HPDE6-E6E7 (cell line): ENCODE data around the gene PLAA.

Source experiments
- DNase-seq: peaks from one replicate; pipeline ENCODE4 v3.0.0; 2011; ENCODE audit warnings: missing footprints; ENCODE audit errors: extremely low spot score

PLAA gene

DNA sequence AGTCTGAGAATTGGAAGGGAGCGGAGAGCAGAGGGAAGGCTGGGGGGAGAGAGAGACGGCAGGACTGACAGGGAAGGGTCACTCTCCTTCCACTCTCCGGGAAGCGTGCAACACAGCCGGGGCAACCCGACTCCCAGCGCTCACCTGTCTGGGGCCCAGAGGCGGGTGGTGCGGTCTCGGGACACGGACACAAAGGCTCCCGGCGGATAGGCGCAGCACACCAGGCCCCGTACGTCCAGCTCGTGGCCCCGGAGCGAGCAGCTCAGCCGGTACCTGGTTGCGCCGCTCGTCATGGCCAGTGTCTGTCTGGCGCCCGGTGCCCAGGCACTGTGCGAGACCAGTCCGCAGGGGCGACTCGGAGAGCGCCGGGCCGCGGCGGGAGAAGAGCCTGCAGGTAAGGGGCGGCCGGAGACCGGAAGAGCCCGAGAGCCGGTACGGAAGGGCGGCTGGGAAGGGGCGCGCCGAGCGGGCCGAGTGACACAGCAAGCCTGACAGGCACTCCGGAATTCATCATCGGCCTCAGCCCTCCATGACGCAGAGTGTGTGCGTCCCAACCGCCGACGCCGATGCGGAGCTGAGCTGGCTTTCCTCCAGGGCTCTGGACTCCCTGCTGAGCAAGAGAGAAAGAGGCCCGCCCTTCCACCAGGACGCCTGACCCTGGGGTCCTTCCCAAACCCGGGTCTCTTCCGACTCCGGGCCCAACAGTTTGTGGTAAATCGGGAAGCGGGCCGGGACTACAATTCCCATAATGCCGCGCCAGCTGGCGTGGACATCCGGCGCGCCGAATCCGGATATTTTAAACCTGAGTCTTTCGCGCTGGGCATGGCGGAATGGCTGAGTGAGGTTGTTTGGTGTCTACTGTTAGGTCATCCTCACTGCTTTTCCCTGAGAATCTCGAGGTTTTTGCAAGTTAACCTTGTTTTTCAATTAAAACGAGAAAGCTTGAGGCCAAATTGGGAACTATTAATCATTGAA lies at the start of gene PLAA:
TSS of gene PLAA (minus strand) at position 490 of the 975 bp plus-strand sequence. CDS start at position 293, 197 bp downstream.
- peak; percentile 92 for DNase-seq

DNA sequence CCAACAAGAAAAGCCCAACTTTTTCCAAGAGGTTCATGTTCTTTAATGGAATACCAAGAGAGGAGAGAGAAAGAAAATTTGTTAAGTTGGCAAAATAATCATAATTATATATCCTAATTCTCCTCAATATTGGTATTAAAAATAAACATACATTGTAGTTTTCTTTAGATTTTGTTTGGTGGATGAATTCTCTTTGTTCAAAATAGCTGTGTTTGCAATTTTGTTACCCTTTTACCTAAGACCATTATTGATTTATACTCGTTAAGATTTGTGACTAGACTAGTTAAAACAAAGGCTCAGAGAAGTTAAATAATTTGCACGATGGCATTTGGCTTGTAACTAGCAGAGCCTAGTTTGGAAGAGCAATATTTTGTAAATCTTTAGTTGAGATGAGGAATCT lies 48.8 kb upstream of the PLAA start:
- no peak for DNase-seq

DNA sequence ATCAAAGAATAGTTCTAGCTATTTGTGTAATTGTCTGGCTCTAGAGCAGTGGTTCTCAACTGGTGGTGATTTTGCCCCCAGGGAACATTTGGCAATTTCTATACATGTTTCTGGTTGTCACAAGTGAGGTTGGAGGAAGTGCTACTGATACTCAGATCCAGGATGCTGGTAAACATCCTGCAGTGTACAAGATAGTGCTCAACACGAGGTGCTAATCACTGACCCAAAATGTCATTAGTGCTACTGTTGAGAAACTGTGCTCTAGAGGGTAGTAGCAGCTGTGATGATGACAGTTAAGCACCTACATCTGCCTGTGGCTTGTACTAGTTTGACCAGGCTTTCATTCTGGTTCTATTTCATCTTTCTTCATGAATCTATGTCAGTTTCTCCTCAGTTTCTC lies 36.3 kb upstream of the PLAA start:
- DNase-seq: no peak

DNA sequence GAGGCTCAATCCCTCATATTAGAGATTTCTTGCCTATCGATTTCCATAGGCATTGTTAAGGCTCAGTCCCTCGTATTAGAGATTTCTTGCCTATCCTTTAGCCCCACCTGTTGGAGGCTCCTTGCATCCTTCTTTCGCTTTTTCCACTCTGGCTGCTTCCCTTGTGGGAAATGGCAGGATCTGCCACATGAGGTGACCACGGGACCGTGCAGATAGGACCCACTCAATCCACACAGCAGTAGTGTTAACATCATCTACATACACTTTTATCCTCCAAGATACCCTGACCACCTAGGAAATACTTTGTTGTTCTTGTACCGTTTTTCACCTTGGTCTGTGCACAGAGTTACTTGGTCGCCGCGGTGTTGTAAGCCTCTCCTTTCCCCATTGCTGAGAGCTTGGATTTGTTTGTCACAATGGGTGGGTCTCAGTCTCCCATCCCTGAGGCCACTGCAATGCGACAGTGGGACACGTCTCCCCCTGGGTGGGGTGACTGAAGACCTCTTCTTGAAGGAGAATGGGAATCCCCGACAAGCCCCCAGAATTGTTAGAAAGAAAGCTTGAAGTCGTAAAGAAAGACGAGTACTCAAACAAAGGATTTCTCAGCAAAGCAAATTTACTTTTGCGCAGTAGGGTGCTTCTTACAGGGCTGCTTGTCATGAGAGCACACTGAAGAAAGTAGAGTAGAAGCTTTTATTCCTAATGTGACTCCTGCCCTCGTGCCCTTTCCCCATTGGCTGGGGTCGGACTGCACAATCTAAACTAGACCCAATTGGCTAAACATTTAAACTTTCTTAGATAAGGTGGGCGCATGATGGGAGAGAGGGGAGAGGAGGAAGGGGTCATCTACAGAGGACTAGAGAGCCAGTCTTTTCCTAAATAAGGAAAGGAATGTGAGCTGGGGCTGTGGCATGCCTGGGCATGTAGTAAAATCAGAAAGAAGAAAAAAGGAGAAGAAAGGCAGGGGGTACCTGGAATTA lies 29.0 kb upstream of the PLAA start:
- DNase-seq: peak; percentile 25

DNA sequence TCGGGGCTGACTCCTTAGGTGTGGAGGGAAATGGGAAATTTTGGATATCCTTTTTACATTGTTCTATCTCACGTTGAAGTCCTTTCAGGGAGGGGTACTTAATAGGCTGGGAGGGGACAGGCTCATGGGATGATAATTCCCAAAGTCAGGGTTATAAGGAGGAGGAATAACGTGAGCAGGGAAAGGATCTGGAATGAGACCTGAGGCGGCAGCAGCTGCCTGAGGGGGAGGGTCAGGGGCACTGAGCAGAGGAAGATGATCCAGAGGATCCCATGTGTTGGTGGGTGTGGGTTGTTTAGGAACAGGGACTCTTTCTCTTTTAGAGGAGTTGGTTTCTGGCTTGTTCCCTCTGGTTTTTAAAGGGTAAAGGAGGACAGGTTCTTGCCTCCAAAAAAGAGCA lies 27.9 kb upstream of the PLAA start:
- DNase-seq: no peak

DNA sequence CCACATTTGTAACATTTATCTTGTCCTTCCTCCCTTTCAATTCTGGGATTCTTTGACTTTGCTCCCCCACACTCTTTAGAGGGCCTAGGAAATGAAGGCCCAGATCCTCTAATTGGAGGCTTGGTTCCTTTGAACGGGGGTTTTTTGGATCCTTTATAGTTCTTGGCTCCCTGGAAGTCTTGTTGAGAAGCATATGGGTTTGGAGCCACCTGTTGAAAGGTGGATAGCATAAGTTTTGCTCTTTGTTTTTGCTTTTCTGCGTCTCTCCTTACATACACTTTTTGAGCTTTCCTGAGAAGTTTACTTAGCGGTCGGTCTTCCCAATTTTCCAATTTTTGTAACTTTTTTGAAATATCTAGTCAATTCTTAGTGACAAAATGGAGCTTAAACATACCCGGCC lies 26.9 kb upstream of the PLAA start:
- no peak for DNase-seq

DNA sequence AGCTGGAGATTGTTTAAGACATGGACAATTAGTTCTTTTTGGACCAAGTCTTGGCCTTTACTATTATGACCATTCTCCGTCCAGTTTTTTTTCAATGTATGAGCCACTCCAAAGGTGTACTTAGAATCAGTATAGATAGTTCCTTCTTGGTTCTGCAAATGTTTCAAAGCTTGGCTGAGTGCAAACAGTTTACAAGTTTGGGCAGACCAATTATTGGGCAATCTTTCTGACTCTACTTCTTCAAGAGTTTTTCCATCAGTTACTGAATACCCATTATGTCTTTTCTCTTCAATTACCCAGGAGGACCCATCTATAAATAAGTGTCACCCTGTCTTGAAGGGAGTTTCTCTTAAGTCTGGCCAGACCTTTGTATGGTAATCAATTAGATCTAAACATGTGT lies 24.7 kb upstream of the PLAA start:
- DNase-seq: no peak

DNA sequence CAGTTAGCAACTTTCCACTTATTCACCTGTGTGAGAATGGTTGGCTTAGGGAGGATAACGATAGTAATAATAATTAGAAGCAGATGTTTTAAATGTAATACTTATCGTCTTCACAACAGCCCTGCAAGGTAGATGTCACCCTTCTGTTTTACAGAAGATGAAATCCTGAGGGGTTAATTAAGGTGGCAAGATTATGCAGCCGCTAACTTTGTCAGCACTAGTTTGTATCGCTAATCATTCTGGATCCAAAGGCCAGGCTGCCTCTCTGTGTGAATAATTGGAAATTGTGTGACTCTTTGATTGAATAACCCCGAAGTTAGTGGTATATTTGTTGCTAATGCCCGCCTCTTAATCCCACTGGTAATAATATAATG lies 9.8 kb upstream of the PLAA start:
- no peak for DNase-seq

DNA sequence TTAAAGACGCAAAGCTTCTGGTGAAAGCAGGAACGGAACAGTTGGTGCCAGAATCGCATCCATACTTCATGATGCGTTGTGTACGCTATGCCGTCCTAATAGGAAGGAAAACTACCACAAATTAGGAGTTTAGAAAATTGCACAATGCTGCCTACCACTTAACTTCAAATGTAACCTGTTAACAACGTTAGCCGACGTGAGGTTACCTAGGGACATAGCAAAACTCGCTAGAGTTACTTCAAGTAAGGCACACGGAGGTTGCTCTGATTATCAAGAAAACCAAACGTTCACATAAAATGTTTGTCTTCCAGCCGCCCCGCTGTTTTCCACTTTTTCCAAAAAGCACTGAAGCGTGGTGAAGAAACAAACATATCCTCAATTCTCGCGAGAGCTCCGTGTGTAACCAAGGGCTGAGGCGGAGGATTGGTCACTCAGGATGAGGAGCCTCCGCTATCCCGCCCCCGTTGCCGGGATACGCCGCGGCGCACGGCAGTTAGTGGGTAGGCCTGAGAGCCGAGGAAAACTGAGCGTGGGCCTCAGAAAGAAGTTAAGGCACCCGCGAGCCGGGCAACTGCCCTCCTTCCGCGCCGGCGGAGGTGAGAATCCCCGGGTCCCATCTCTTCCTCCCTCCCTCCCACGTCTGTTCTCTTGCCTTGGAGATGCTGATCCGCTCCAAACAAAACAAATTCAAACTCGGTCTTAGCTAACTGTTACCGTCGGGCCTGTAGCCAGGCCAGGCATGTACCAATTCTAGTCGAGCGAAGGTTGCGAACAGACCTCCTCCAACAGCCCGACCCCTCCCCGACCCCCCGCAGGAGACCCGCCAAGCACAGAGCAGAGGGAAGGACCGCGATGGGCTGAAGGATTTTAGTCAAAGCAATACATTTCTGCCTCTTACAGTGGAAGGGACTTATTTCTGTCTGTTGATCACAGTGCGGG lies 9.1 kb upstream of the PLAA start, which contains the start of gene IFT74:
TSS of gene IFT74 (plus strand) at position 492 of the 939 bp plus-strand sequence. CDS start 5,556 bp downstream, outside the sequence.
- DNase-seq: peak; percentile 99

DNA sequence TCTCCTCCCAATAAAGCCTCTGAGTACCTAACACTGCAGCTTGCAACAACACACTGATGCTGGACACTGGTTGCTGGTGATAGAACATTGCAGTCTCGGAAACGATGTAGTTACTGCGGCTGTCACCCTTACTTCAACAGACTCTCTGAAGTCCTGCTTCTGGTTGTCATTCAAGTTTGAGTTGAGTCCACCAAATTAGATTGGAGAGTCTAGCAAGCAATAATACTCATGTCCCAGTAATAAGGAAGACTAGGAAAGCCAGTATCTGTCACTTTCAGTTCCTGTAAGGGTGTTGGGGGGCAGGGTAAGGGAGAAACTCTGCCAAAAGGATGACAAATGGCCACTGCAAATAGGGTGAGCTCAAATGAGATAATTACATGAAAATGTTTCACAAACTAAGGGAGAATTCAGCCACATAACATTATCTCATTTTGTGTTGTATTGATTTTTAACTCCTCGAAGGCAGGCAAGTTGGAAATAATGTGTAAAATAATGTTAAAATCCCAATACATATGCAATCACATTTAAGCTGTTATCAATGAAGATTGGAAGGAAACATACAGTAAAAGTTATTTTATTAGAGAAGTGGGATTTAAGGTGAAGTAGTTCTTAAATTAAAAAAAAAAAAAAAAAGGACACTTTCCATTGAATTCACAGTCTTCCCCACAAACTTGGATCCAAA lies 8.3 kb upstream of the PLAA start:
- DNase-seq: no peak

DNA sequence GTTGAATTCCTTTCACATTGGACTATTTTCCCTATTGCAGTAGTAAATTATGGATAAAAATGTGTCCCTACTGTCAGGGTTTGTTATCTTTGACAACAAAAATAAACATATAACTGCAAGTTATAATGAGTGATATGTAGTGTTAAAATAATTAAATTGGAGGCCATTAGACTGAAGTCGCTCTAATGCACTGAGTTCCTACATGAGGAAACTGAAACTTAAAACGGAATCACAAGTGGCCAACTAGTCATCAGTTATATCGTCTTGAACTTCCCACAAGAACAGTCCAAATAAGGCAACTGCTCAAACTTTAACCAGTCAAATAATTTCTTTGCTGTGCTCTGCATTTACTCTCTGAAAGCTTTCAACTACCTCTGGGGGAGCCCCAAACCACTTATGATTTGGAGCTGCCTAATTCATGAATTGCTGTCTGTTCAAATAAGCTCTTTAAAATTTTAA lies 7.0 kb upstream of the PLAA start:
- no peak for DNase-seq

DNA sequence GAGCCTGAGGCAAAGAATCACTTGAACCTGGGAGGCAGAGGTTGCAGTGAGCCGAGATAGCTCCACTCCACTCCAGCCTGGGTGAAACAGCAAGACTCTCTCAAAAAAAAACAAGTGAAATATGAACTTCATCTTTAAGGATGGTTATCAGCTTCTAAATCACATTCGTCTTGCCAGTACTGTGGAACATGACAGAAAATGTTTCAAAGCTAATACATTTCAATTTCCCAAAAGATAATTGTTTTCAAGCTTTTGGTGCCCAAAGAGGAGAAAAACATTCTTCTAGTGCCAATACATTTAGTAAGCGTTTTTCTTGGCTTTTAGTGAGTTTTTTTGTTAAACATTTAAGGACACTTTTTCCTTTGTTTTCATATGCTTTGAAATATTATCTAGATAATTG lies 4.8 kb upstream of the PLAA start:
- DNase-seq: no peak

DNA sequence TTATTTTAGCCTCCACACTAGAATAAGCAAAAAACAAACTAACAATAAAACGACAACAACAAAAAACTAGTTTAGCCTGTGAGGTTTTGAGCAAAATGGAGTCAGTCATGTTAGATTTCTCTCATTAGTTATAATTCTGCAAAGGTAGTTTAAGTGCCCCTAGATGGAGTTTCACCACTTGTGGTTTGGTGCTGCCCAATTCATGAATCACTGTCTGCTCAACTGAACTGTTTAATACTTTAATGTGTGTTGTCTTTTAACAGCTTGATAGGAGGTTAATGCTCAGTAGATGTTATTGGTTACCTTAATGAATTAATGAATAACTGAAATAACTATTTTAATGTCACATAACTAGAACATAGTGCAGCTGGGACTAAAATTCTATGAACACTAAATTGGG lies 3.5 kb upstream of the PLAA start:
- no peak for DNase-seq

DNA sequence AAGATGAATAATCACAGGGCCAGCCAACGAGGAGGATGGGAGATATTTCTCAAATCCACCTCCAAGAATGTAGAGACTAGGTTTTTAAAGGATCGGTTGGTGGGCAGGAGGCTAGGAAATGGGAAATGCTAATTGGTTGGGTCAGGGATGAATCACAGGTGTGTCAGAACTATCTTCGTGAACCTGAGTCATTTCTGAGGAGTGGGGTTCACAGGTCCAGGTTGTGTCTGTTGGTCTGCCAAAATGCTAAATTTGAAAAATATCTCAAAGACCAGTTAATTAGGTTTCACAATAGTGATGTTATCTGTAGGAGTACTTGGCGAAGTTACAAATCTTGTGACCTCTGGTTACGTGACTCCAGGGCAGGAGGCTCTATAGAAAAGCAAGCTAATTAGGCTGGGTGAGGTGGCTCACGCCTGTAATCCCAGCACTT lies 2.6 kb upstream of the PLAA start:
- DNase-seq: no peak

DNA sequence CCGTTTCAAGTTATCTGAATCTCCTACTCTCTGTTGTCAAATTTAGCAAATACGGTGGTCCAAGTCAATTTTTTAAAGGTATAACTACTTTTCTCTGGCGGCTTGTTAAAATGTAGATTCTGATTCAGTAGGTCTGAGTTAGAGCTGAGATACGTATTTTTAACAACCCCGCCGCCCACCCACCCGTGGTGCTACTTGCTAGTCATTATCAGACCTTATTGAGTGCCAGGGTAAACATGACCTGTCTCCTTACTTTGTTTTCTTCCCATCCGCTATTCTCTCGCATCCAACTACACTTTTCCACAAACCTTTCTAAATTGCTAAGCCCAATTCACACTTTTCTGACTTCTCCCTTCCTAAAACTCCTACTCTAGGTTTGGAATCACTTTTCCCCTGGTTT lies 694 bp upstream of the PLAA start:
- DNase-seq: no peak

DNA sequence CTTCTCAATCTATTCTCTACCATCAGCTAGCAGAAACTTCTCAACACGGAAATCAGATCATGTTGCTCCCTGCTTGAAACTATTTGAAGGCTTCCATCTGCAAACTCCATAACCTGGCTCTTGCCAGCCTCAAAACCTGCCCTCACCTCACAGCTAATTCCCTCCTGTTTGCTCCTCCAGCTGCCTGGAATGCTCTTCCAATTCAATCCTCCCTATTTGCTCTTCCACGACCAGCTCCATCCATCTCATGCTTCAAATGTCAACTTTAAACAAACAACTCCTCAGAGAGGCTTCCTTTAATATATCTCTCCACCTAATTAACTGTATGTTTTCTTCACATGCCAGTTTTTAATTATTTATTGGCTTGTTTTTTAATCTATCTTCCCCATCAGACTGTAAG lies 1.5 kb downstream of the PLAA start:
- DNase-seq: no peak

DNA sequence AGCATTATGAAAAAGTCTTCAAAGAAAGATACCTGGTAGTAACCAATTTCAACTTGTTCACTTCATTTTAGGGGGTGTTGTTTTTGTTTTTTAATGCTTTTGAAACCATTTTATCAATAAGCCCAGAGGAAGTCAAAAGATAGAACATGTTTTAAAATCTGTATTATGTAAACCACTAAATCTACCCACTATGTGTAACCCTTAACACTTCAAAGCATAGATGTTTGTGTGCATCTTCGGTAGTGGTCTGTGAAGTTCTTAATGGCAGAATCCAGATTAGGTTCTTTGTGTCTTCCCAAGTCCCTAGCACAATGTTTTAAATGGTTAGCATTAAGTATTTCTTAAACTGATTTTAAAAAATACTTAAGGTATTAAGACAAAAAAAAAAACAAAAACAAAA lies 6.3 kb downstream of the PLAA start:
- DNase-seq: no peak

DNA sequence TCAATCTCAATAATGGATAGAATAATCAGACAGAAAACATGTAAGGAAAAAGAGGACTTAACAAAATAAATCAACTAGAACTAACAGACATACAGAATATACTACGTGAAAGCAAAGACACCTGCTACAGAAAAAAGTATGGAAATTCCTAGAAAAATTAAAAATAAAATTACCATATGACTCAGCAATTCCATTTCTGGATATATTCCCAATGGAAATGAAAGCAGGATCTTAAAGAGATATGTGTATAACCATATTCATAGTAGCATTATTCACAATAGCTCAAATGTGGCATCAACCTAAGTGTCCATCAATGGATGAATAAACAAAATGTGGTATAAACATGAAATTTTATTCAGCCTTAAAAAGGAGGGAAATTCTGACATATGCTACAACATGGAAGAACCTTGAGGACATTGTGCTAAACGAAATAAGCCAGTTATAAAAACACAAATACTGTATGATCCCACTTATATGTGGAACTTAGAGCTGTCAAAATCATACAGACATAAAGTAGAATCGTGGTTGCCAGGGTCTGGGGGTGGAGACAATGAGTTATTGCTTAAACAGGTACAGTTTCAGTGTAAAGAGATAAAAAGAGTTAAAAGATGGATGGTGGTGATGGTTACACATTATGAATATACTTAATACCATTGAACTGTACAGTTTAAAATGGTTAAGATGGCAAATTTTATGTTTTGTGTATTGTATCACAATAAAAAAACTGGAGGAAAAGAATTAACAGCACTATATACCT lies 6.9 kb downstream of the PLAA start:
- DNase-seq: no peak

DNA sequence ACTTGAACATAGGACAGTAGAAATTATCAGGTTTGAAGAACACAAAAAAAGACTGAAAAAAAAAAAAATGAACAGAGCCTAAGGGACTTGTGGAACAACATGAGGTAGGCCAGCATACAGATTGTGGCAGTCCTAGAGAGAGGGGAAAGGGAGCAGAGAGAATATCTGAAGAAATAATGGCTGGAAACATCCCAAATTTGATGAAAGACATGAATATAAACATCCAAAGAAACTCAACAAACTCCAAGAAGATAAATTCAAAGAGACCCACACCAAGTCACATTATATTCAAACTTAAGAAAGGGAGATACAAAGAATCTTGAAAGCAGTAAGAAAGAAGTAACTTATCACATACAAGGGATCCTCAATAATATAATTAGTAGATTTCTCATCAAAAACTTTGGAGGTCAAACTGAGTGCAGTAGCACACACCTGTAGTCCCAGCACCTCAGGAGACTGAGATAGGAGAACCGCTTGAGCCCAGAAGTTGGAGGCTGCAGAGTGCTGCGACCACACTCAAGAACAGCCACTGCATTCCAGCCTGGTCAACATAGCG lies 9.1 kb downstream of the PLAA start:
- DNase-seq: no peak
